OCI-LY7 (cell line): ENCODE results near the gene GLB1L3.

ENCODE experiments used
- EZH2phosphoT487 ChIP-seq: fragments of 200-600 bp; sonication (generic); IDR thresholded peaks from 2 replicates; pipeline ENCODE4 v1.6.1; 2018; ENCODE audit warnings: low read depth, borderline replicate concordance, mild to moderate bottlenecking, mixed run types, antibody characterized with exemption, low read length, moderate library complexity, mixed read lengths
- TF ChIP-seq, protein P1 (sequence below): fragments of 200-600 bp; sonication (generic); conservative IDR thresholded peaks from 2 replicates; pipeline ENCODE4 v1.5.1; 2014; ENCODE audit warnings: mild to moderate bottlenecking, antibody characterized with exemption, low read length, moderate library complexity, mixed read lengths

DNA sequence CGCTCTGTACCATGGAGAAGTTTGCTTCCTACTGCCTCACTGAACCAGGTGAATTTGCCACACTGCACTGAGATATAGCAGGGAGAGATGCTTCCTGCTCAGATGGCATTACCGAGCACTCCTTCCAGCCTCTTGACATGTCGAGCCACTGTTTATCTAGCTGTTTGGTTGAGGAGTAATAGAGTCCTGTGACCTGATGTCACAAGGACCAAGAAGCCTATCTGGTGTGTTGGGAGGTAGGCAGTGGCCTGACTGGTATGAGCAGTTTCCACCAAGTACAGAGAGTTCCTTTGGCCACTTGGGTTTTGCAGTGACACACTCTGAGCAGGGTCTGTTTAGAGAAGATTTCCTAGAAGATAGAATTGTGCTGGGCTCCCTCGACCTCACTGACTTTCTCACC lies 17.6 kb upstream of the GLB1L3 start:
- TF ChIP-seq, protein P1, sequence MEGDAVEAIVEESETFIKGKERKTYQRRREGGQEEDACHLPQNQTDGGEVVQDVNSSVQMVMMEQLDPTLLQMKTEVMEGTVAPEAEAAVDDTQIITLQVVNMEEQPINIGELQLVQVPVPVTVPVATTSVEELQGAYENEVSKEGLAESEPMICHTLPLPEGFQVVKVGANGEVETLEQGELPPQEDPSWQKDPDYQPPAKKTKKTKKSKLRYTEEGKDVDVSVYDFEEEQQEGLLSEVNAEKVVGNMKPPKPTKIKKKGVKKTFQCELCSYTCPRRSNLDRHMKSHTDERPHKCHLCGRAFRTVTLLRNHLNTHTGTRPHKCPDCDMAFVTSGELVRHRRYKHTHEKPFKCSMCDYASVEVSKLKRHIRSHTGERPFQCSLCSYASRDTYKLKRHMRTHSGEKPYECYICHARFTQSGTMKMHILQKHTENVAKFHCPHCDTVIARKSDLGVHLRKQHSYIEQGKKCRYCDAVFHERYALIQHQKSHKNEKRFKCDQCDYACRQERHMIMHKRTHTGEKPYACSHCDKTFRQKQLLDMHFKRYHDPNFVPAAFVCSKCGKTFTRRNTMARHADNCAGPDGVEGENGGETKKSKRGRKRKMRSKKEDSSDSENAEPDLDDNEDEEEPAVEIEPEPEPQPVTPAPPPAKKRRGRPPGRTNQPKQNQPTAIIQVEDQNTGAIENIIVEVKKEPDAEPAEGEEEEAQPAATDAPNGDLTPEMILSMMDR: no peak
- TF ChIP-seq EZH2phosphoT487: no peak
